Endodermal cell (in vitro differentiated cells): Measurements from ENCODE around the gene FAM120B. TPM values are rescaled to one million over a fixed set of nuclear protein-coding genes. Genes with fewer than 3 reads are reported as not detected.

Experiments used
- DNase-seq: peaks from one replicate; pipeline ENCODE4 v3.0.0-alpha.2; 2017
- H3K27ac ChIP-seq: 2 replicates; pipeline ENCODE4 v1.5.1; 2013; ENCODE audit warnings: mild to moderate bottlenecking, low read depth, low read length, moderate library complexity
- H3K27me3 ChIP-seq: 2 replicates; pipeline ENCODE4 v1.6.1; 2013; ENCODE audit warnings: mild to moderate bottlenecking, low read length, moderate library complexity; ENCODE audit not compliant: insufficient read depth, control insufficient read depth, poor library complexity, severe bottlenecking
- H3K36me3 ChIP-seq: 2 replicates; pipeline ENCODE4 v1.7.0; 2013; ENCODE audit warnings: mild to moderate bottlenecking, low read length, moderate library complexity; ENCODE audit not compliant: control insufficient read depth, insufficient read depth
- H3K4me1 ChIP-seq: one replicate; pipeline ENCODE4 v1.7.0; 2013; ENCODE audit warnings: low read length; ENCODE audit not compliant: control insufficient read depth, insufficient read depth
- H3K4me3 ChIP-seq: 2 replicates; pipeline ENCODE4 v1.5.1; 2013; ENCODE audit warnings: mild to moderate bottlenecking, low read length, moderate library complexity
- H3K9ac ChIP-seq: 2 replicates; pipeline ENCODE4 v1.6.1; 2013; ENCODE audit warnings: mild to moderate bottlenecking, low read length, moderate library complexity; ENCODE audit not compliant: poor library complexity, severe bottlenecking; ENCODE audit errors: extremely low read depth
- H3K9me3 ChIP-seq: 2 replicates; pipeline ENCODE4 v1.6.1; 2013; ENCODE audit warnings: mild to moderate bottlenecking, low read length, moderate library complexity; ENCODE audit not compliant: control insufficient read depth
- H3K27ac Mint-ChIP-seq: 2 replicates; pipeline ENCODE4 v1.8.0; 2020; ENCODE audit warnings: mixed read lengths
- H3K27me3 Mint-ChIP-seq: 2 replicates; pipeline ENCODE4 v1.8.0; 2021; ENCODE audit warnings: mild to moderate bottlenecking, mixed read lengths; ENCODE audit not compliant: insufficient read depth
- H3K36me3 Mint-ChIP-seq: 2 replicates; pipeline ENCODE4 v1.8.0; 2020; ENCODE audit warnings: low read depth, mixed read lengths
- H3K4me1 Mint-ChIP-seq: 2 replicates; pipeline ENCODE4 v1.8.0; 2020; ENCODE audit warnings: mixed read lengths
- H3K4me3 Mint-ChIP-seq: 2 replicates; pipeline ENCODE4 v1.8.0; 2020; ENCODE audit warnings: mild to moderate bottlenecking, moderate library complexity, mixed read lengths
- H3K9me3 Mint-ChIP-seq: 2 replicates; pipeline ENCODE4 v1.8.0; 2020; ENCODE audit warnings: mild to moderate bottlenecking, mixed read lengths
- WGBS, 2 experiments: methylation state at CpG; one replicate each; pipeline versions ENCODE4 v1.1.5 to v1.1.7; 2013; ENCODE audit warnings: missing lambda C conversion rate in 2 of 2, mixed read lengths in 1 of 2; ENCODE audit not compliant: insufficient coverage in 1 of 2, insufficient read length in 1 of 2; 5-methylcytosine and 5-hydroxymethylcytosine counted together
- total RNA-seq, 2 donors: library from RNA; stranded (reverse); fragmentation: NEBNext Ultra II Directional in 1 of 2; extraction: Animal tissue kit (Norgen Biotek cat#: 25700) in 1 of 2; gene quantifications; 2 replicates in 1 of 2; 3 replicates in 1 of 2; pipeline ENCODE4 v1.2.1, GENCODE V29; 2021
- TF ChIP-seq, protein P1 (sequence below): fragments of 200-600 bp; sonication (generic); conservative IDR thresholded peaks from 2 replicates; pipeline ENCODE4 v1.5.0; 2021; ENCODE audit warnings: antibody characterized with exemption, mild to moderate bottlenecking

The FAM120B gene
- total RNA-seq, 2 donors from 2014 or later: 25.7 to 27.5 TPM

DNA sequence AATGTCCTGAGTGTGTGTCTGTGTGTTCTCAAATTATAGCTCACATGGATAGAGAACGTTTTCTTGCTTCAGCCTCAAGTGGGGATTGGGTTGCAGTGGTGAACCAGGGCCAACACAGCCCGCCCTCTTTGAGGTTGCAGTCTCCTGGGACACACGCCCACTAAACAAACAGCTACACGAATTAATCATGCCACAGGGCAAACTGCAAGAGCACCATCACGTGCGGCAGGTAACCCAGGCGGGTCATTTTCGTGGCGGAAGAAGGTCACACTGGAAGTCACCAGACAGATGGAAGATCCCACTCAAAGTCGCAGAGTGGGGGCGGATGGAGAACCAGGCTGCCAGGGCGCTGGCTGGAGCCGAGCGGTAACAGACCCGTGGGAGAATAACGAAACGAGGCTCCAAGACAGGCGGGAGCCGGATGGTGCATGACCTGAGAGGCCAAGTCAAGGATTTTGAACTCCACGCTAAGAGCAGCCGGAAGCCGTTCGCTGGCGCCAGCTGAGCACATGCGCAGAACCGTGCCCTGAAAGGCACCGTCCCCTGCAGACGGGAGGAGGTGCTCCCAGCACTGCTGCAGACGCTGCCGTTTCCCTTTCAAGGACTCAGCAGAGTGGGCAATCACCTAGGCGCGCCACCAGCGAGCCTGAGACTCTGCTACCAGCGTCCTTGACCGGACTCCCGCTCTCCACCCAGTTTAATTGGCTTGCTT is 26.4 kb upstream of the FAM120B start:
- no peak overlapping the region for H3K4me3 Mint-ChIP-seq
- Histone ChIP-seq H3K36me3 (no peaks in the 10 kb centered on the region), H3K4me3 (no peak overlapping the region), H3K27me3 (peaks cover 8% of the 10 kb centered on the region), H3K9ac (no peak overlapping the region), H3K27ac (no peak overlapping the region), H3K9me3 (no peaks in the 10 kb centered on the region), H3K4me1 (no peaks in the 10 kb centered on the region)
- TF ChIP-seq, protein P1, sequence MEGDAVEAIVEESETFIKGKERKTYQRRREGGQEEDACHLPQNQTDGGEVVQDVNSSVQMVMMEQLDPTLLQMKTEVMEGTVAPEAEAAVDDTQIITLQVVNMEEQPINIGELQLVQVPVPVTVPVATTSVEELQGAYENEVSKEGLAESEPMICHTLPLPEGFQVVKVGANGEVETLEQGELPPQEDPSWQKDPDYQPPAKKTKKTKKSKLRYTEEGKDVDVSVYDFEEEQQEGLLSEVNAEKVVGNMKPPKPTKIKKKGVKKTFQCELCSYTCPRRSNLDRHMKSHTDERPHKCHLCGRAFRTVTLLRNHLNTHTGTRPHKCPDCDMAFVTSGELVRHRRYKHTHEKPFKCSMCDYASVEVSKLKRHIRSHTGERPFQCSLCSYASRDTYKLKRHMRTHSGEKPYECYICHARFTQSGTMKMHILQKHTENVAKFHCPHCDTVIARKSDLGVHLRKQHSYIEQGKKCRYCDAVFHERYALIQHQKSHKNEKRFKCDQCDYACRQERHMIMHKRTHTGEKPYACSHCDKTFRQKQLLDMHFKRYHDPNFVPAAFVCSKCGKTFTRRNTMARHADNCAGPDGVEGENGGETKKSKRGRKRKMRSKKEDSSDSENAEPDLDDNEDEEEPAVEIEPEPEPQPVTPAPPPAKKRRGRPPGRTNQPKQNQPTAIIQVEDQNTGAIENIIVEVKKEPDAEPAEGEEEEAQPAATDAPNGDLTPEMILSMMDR: no peak
- no peaks in the 10 kb centered on the region for H3K9me3 Mint-ChIP-seq
- H3K36me3 Mint-ChIP-seq: peaks cover 4% of the 10 kb centered on the region
- no peak overlapping the region for H3K27ac Mint-ChIP-seq
- WGBS, 2 experiments: 88 to 91% methylated on average over 36 of the region's 36 CpGs
- peaks cover 5% of the 10 kb centered on the region for H3K4me1 Mint-ChIP-seq
- peaks cover 16% of the 10 kb centered on the region for H3K27me3 Mint-ChIP-seq
- DNase-seq: peak; percentile 45

DNA sequence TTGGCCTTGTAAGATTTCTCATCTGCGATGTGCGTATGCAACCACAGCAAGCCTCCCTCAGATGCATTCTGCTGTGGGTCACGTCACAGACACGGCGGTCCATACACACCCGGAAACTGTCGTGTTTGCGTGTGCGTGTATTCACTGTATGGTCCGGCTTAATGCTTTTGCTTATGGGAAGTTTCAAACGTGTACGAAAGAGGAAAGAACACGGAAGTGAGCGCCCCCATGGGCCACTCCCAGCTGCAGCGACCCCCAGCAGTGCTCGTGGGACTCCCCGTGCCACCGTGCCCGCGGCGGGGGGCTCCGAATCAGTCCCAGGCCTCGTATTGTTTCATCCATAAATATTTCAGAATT is 25.9 kb upstream of the FAM120B start:
- Mint-ChIP-seq H3K9me3 (no peaks in the 10 kb centered on the region), H3K4me1 (peaks cover 5% of the 10 kb centered on the region), H3K27me3 (peaks cover 16% of the 10 kb centered on the region), H3K36me3 (peaks cover 4% of the 10 kb centered on the region), H3K27ac (no peak overlapping the region), H3K4me3 (no peak overlapping the region)
- Histone ChIP-seq H3K9me3 (no peaks in the 10 kb centered on the region), H3K27ac (no peak overlapping the region), H3K36me3 (no peaks in the 10 kb centered on the region), H3K4me3 (no peak overlapping the region), H3K27me3 (peaks cover 13% of the 10 kb centered on the region), H3K4me1 (peaks cover 1% of the 10 kb centered on the region), H3K9ac (no peak overlapping the region)
- TF ChIP-seq, protein P1: no peak
- DNase-seq: no peak
- WGBS, 2 experiments: 90 to 96% methylated on average over 17 to 23 of the region's 23 CpGs

DNA sequence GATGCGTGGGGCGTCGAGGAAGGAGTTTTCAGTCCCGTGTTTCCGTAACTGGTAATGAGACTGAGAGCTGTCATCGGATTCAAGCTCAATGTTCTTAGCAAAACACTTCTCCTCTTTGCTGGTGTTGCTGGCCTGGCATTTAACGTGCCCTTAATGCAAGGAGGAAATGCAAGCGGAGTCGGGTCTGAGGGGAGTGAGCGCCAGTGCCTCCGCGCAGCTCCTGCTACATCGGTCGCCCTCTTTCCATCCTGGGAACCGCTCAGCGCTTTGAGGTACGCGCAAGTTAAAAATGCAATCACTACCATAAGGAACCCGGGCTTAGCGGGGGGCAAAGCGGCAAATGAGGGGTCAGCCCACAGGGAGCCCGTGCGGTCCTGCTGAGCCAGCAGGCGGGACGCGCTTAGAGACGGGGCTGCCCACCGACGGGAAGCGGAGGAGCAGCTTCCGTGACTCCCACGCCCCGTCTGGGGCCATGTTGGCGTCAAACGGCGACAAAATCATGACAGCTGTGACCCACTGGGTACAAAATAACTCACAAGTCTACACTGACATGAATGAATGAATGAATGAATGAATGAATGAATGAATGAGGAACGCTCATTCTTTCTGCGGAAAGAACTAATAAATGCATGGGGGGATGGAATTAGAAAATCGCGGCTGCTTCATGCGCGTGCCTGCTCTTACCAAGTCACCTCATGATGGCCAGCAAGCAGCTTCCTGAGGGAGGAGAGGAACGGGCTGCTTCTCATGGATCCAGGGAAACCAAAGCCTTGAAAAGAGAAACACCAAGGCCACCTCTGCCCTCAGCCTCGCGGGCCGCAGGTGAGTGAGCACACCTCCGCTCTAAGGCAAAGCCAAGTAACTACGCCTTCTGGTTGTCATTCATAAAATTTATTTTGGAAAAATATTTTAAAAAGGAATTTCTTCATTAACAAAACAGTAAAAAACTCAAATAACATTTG is 24.9 kb upstream of the FAM120B start:
- peaks cover 12% of the 10 kb centered on the region for H3K4me1 Mint-ChIP-seq
- peaks cover 23% of the 10 kb centered on the region for H3K27me3 Mint-ChIP-seq
- Histone ChIP-seq H3K9me3 (no peaks in the 10 kb centered on the region), H3K4me3 (no peak overlapping the region), H3K27me3 (peaks cover 21% of the 10 kb centered on the region), H3K4me1 (peaks cover 9% of the 10 kb centered on the region), H3K9ac (no peak overlapping the region), H3K36me3 (no peaks in the 10 kb centered on the region), H3K27ac (no peak overlapping the region)
- H3K4me3 Mint-ChIP-seq: no peak overlapping the region
- H3K27ac Mint-ChIP-seq: no peak overlapping the region
- no peaks in the 10 kb centered on the region for H3K9me3 Mint-ChIP-seq
- H3K36me3 Mint-ChIP-seq: peaks cover 4% of the 10 kb centered on the region
- 91% methylated on average over 29 to 48 of the region's 48 CpGs for WGBS, 2 experiments
- no peak for DNase-seq
- TF ChIP-seq, protein P1: peak; percentile 12
